ENCODE data around the gene INPP4B. TPM values are rescaled to one million over a fixed set of nuclear protein-coding genes. Genes with fewer than 3 reads are reported as not detected.

INPP4B gene
- total RNA-seq, 1 experiment from 2014 or later, result 14.3 TPM

DNA sequence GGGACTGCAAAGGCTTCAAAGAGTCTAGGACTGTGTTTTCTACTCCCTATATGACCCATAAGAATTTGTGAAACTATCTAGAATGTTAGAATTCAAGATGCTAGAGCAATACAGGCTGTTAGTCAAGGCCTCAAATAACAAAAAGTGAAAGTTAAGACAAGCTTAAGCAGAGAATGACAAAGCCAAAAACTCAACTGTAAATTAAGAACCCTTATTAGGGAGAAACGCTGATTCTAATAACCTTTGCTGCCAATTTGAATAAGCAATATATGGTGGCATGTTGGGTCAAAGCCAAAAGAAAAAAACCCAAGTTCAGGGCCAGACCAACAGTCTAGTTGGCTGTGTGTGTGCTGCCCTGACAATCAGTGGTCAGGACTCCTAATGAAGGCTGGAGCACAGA, 160.0 kb downstream of the INPP4B start:
- POLR2A ChIA-PET, result no interaction called here
- H4K20me1 ChIP-seq (ENCODE audit: insufficient read depth), result no peaks in the 10 kb centered on the region
- H2AFZ ChIP-seq (ENCODE audit: low read depth, low read length, poor library complexity, severe bottlenecking), result no peak overlapping the region
- H3K27ac ChIP-seq (ENCODE audit: low read depth, low read length), result no peak overlapping the region
- DNase-seq (ENCODE audit: low read depth, low spot score), result no peak
- no peaks in the 10 kb centered on the region for H3K4me1 ChIP-seq (ENCODE audit: control insufficient read depth in 1 of 2, insufficient read depth in 2 of 2, low read length in 2 of 2)
- ATAC-seq, result no peak
- no peak overlapping the region for H3K4me3 ChIP-seq (replicated peaks in 1 of 2; ENCODE audit: low read depth in 1 of 2, low read length in 2 of 2)
- no peak overlapping the region for H3K9ac ChIP-seq (ENCODE audit: low read length)
- RAD21 ChIA-PET (ENCODE audit: low non-redundant PET in 1 of 2, low total read pairs in 2 of 2, uncharacterized antibody in 2 of 2, unreplicated experiment in 2 of 2), result no interaction called here
- no peaks in the 10 kb centered on the region for H3K36me3 ChIP-seq (ENCODE audit: control insufficient read depth in 1 of 2, insufficient read depth in 2 of 2, low read length in 2 of 2)
- no peak overlapping the region for H3K4me2 ChIP-seq (ENCODE audit: low read length)
- no peak for TF ChIP-seq SRF (IDR thresholded peaks at IDR 0.05; ENCODE audit: low read depth)
- TF ChIP-seq ATF3 (IDR thresholded peaks at IDR 0.05), result no peak
- TF ChIP-seq RAD21 (IDR thresholded peaks at IDR 0.05; ENCODE audit: low read depth), result no peak
- TF ChIP-seq, protein P1, sequence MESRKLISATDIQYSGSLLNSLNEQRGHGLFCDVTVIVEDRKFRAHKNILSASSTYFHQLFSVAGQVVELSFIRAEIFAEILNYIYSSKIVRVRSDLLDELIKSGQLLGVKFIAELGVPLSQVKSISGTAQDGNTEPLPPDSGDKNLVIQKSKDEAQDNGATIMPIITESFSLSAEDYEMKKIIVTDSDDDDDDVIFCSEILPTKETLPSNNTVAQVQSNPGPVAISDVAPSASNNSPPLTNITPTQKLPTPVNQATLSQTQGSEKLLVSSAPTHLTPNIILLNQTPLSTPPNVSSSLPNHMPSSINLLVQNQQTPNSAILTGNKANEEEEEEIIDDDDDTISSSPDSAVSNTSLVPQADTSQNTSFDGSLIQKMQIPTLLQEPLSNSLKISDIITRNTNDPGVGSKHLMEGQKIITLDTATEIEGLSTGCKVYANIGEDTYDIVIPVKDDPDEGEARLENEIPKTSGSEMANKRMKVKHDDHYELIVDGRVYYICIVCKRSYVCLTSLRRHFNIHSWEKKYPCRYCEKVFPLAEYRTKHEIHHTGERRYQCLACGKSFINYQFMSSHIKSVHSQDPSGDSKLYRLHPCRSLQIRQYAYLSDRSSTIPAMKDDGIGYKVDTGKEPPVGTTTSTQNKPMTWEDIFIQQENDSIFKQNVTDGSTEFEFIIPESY (IDR thresholded peaks at IDR 0.05; ENCODE audit: extremely low read depth, insufficient replicate concordance, low read length), result no peak
- no peak for TF ChIP-seq ELF1 (IDR thresholded peaks at IDR 0.05; ENCODE audit: borderline replicate concordance, low read depth)
- TF ChIP-seq YY1 (IDR thresholded peaks at IDR 0.05; ENCODE audit: extremely low read depth, insufficient replicate concordance, low read depth, low read length), result no peak
- no peak for TF ChIP-seq TCF7L2 (IDR thresholded peaks at IDR 0.05; ENCODE audit: borderline replicate concordance, extremely low read depth, insufficient read depth, insufficient read length)
- TF ChIP-seq, protein P2, sequence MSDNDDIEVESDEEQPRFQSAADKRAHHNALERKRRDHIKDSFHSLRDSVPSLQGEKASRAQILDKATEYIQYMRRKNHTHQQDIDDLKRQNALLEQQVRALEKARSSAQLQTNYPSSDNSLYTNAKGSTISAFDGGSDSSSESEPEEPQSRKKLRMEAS (IDR thresholded peaks at IDR 0.05), result no peak
- no peak for TF ChIP-seq SIN3A (IDR thresholded peaks at IDR 0.05; ENCODE audit: low read depth)
- no peak for TF ChIP-seq POLR2A (IDR thresholded peaks at IDR 0.05; ENCODE audit: borderline replicate concordance, extremely low read depth, insufficient read depth, insufficient read length)
- no peak for TF ChIP-seq EZH2 (IDR thresholded peaks at IDR 0.05)
- TF ChIP-seq ZNF274 (IDR thresholded peaks at IDR 0.05; ENCODE audit: low read depth, low read length), result no peak
- no peak for TF ChIP-seq CBX3 (IDR thresholded peaks at IDR 0.05; ENCODE audit: low read depth)
- TF ChIP-seq, protein P3, sequence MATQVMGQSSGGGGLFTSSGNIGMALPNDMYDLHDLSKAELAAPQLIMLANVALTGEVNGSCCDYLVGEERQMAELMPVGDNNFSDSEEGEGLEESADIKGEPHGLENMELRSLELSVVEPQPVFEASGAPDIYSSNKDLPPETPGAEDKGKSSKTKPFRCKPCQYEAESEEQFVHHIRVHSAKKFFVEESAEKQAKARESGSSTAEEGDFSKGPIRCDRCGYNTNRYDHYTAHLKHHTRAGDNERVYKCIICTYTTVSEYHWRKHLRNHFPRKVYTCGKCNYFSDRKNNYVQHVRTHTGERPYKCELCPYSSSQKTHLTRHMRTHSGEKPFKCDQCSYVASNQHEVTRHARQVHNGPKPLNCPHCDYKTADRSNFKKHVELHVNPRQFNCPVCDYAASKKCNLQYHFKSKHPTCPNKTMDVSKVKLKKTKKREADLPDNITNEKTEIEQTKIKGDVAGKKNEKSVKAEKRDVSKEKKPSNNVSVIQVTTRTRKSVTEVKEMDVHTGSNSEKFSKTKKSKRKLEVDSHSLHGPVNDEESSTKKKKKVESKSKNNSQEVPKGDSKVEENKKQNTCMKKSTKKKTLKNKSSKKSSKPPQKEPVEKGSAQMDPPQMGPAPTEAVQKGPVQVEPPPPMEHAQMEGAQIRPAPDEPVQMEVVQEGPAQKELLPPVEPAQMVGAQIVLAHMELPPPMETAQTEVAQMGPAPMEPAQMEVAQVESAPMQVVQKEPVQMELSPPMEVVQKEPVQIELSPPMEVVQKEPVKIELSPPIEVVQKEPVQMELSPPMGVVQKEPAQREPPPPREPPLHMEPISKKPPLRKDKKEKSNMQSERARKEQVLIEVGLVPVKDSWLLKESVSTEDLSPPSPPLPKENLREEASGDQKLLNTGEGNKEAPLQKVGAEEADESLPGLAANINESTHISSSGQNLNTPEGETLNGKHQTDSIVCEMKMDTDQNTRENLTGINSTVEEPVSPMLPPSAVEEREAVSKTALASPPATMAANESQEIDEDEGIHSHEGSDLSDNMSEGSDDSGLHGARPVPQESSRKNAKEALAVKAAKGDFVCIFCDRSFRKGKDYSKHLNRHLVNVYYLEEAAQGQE (IDR thresholded peaks at IDR 0.05; ENCODE audit: low read depth), result no peak
- no peak for TF ChIP-seq CEBPB (IDR thresholded peaks at IDR 0.05; ENCODE audit: low read depth)
- no peak for TF ChIP-seq ZFX (IDR thresholded peaks at IDR 0.05)
- H3K79me2 ChIP-seq (ENCODE audit: insufficient read depth, low read length), result no peaks in the 10 kb centered on the region
- intact Hi-C loops (cut with micrococcal nuclease), result no loop called here
- CTCF ChIA-PET, result no interaction called here
- no peaks in the 10 kb centered on the region for H3K9me2 ChIP-seq (ENCODE audit: insufficient read depth)
- no peaks in the 10 kb centered on the region for H3K27me3 ChIP-seq (ENCODE audit: insufficient read depth, low read length)
- no TSS peak for BruUV-seq (replicated peaks)
- no peaks in the 10 kb centered on the region for H3K9me3 ChIP-seq (ENCODE audit: control insufficient read depth in 1 of 2, insufficient read depth in 1 of 2, low read depth in 1 of 2, low read length in 2 of 2)
